Esophagus muscularis mucosa (tissue), 4 donors: ENCODE results near the gene NPC1L1.

Experiments used
- EP300 ChIP-seq: sonication (generic); formaldehyde crosslinking; IDR thresholded peaks from one replicate; pipeline ENCODE4 v1.6.1; 2017; ENCODE audit warnings: antibody characterized with exemption
- POLR2A ChIP-seq: fragments of 450-650 bp; IDR thresholded peaks from one replicate; pipeline ENCODE4 v1.6.1; 2017; ENCODE audit warnings: antibody characterized with exemption, moderate library complexity, mild to moderate bottlenecking, low read depth
- TF ChIP-seq, protein P1 (sequence below), 3 experiments: fragments of 200-600 bp in 2 of 3; fragments of 450-650 bp in 1 of 3; sonication (generic) in 2 of 3; IDR thresholded peaks; one replicate each; pipeline ENCODE4 v1.5.1; 2017 to 2019; ENCODE audit warnings: antibody characterized with exemption in 3 of 3, mild to moderate bottlenecking in 2 of 3, moderate library complexity in 1 of 3

DNA sequence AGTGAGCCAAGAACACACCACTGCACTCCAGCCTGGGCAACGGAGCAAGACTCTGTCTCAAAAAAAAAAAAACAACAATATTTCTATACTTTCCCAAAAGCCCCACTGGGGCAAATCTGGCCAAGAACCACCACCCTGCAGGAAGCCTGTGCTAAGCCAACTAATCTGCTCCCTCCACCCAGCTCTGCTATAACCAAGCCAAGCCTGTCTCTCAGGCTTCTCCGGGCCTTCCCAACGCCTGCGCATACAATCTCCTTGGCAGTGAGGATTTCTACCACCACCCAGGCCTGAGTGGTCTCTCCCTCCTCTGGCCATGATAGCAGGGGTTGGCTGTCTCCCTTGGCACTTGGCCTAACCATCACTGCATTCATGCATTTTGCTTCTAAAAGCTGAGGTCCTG, 18.4 kb upstream of the NPC1L1 start:
- TF ChIP-seq, protein P1, sequence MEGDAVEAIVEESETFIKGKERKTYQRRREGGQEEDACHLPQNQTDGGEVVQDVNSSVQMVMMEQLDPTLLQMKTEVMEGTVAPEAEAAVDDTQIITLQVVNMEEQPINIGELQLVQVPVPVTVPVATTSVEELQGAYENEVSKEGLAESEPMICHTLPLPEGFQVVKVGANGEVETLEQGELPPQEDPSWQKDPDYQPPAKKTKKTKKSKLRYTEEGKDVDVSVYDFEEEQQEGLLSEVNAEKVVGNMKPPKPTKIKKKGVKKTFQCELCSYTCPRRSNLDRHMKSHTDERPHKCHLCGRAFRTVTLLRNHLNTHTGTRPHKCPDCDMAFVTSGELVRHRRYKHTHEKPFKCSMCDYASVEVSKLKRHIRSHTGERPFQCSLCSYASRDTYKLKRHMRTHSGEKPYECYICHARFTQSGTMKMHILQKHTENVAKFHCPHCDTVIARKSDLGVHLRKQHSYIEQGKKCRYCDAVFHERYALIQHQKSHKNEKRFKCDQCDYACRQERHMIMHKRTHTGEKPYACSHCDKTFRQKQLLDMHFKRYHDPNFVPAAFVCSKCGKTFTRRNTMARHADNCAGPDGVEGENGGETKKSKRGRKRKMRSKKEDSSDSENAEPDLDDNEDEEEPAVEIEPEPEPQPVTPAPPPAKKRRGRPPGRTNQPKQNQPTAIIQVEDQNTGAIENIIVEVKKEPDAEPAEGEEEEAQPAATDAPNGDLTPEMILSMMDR (IDR thresholded peaks at IDR 0.05): no peak
- TF ChIP-seq EP300: no peak
- TF ChIP-seq POLR2A: no peak
